ENCODE measurements around the gene CADM1.

CADM1 gene

GRCh38 chr11:115247953-115248352 is 256.3 kb downstream of the CADM1 start:
- Histone ChIP-seq H3K9me3 (ENCODE audit: control insufficient read depth in 1 of 2, low read length in 2 of 2) (no peaks in the 10 kb centered on the region), H3K27me3 (ENCODE audit: low read depth, low read length) (no peaks in the 10 kb centered on the region), H3K27ac (ENCODE audit: low read length) (no peak overlapping the region), H3K4me1 (ENCODE audit: control insufficient read depth in 1 of 2, insufficient read depth in 2 of 2, low read length in 2 of 2) (no peaks in the 10 kb centered on the region), H3K4me3 (ENCODE audit: low read depth in 1 of 2, low read length in 2 of 2) (no peak overlapping the region), H3K36me3 (ENCODE audit: control insufficient read depth in 1 of 2, insufficient read depth in 2 of 2, low read length in 2 of 2) (no peaks in the 10 kb centered on the region)

GRCh38 chr11:115247361-115247760 is 256.9 kb downstream of the CADM1 start:
- Histone ChIP-seq H3K4me3 (ENCODE audit: low read depth in 1 of 2, low read length in 2 of 2) (no peak overlapping the region), H3K27ac (ENCODE audit: low read length) (no peak overlapping the region), H3K9me3 (ENCODE audit: control insufficient read depth in 1 of 2, low read length in 2 of 2) (no peaks in the 10 kb centered on the region), H3K4me1 (ENCODE audit: control insufficient read depth in 1 of 2, insufficient read depth in 2 of 2, low read length in 2 of 2) (no peaks in the 10 kb centered on the region), H3K27me3 (ENCODE audit: low read depth, low read length) (no peaks in the 10 kb centered on the region), H3K36me3 (ENCODE audit: control insufficient read depth in 1 of 2, insufficient read depth in 2 of 2, low read length in 2 of 2) (no peaks in the 10 kb centered on the region)

DNA sequence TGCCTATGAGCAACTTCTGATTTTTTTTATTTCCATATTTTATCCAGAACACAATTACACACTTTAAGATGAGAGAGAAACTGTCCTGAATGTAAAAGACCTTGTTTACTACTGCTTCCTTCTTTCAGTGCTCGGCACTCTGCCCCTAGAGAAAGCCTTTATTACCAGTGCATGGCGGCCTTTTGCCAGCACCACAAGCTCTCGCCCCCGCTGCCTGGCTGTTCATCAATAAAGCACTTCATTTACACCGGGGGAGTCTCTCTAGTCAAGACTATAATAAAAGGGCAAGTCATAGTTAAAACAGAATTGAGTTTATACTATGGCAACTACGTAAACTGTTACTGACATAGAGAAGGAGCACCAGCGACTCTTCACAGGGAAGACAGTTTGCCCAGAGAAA is 259.5 kb downstream of the CADM1 start:
- H3K27ac ChIP-seq (ENCODE audit: low read length): no peak overlapping the region
- H3K9me3 ChIP-seq (ENCODE audit: control insufficient read depth in 1 of 2, low read length in 2 of 2): no peaks in the 10 kb centered on the region
- no peaks in the 10 kb centered on the region for H3K27me3 ChIP-seq (ENCODE audit: low read depth, low read length)
- no peaks in the 10 kb centered on the region for H3K4me1 ChIP-seq (ENCODE audit: control insufficient read depth in 1 of 2, insufficient read depth in 2 of 2, low read length in 2 of 2)
- H3K4me3 ChIP-seq (ENCODE audit: low read depth in 1 of 2, low read length in 2 of 2): no peak overlapping the region
- H3K36me3 ChIP-seq (ENCODE audit: control insufficient read depth in 1 of 2, insufficient read depth in 2 of 2, low read length in 2 of 2): no peaks in the 10 kb centered on the region

- Histone ChIP-seq H3K27ac (ENCODE audit: low read length) (no peak overlapping the region), H3K9me3 (ENCODE audit: control insufficient read depth in 1 of 2, low read length in 2 of 2) (no peaks in the 10 kb centered on the region), H3K27me3 (ENCODE audit: low read depth, low read length) (no peaks in the 10 kb centered on the region), H3K4me3 (ENCODE audit: low read depth in 1 of 2, low read length in 2 of 2) (no peak overlapping the region), H3K4me1 (ENCODE audit: control insufficient read depth in 1 of 2, insufficient read depth in 2 of 2, low read length in 2 of 2) (no peaks in the 10 kb centered on the region), H3K36me3 (ENCODE audit: control insufficient read depth in 1 of 2, insufficient read depth in 2 of 2, low read length in 2 of 2) (no peaks in the 10 kb centered on the region)
Measured at GRCh38 chr11:115244296-115244695, 259.9 kb downstream of the CADM1 start.

- Histone ChIP-seq H3K36me3 (ENCODE audit: control insufficient read depth in 1 of 2, insufficient read depth in 2 of 2, low read length in 2 of 2) (no peaks in the 10 kb centered on the region), H3K4me3 (ENCODE audit: low read depth in 1 of 2, low read length in 2 of 2) (no peak overlapping the region), H3K9me3 (ENCODE audit: control insufficient read depth in 1 of 2, low read length in 2 of 2) (no peaks in the 10 kb centered on the region), H3K4me1 (ENCODE audit: control insufficient read depth in 1 of 2, insufficient read depth in 2 of 2, low read length in 2 of 2) (no peaks in the 10 kb centered on the region), H3K27ac (ENCODE audit: low read length) (no peak overlapping the region), H3K27me3 (ENCODE audit: low read depth, low read length) (no peaks in the 10 kb centered on the region)
Measured at GRCh38 chr11:115242982-115243381, 261.2 kb downstream of the CADM1 start.

DNA sequence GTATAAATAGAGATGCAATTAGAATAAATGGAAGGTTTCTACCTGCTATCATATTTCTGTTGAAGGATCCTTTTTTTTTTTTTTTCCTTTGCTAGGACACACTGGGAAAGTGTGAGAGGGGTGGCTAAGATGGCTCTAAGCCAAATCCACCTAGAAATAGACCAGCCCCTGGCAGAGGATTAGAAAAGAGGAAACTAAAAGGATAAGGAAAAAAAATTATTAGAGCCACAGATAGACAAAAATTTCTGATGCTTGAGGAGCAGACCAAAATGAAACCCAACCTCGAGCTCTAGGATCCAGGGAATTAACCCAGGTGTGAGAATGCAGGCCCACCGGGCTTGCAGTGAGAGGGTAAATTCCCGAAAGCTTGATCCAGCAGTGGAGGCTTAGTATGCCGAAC is 262.3 kb downstream of the CADM1 start:
- Histone ChIP-seq H3K27ac (ENCODE audit: low read length) (no peak overlapping the region), H3K4me3 (ENCODE audit: low read depth in 1 of 2, low read length in 2 of 2) (no peak overlapping the region), H3K36me3 (ENCODE audit: control insufficient read depth in 1 of 2, insufficient read depth in 2 of 2, low read length in 2 of 2) (no peaks in the 10 kb centered on the region), H3K4me1 (ENCODE audit: control insufficient read depth in 1 of 2, insufficient read depth in 2 of 2, low read length in 2 of 2) (no peaks in the 10 kb centered on the region), H3K27me3 (ENCODE audit: low read depth, low read length) (no peaks in the 10 kb centered on the region), H3K9me3 (ENCODE audit: control insufficient read depth in 1 of 2, low read length in 2 of 2) (no peaks in the 10 kb centered on the region)

DNA sequence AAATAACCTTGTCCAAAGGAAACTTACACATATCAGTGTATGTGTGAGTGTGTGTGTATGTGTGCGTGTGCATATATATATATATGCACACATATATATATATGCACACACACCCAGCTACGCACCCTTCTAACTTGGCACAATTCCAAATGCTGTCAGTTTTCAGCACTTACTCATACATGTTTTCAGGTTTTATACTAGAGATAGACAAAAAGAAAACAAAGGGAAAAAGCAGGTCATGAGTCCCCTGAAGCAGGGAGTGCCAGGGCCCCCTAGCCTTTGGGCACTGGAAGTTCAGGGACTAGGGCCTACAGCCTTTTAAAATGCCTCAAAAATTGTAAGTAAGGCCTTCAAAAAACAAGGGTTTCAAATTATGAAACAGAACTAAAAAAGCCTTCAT is 265.4 kb downstream of the CADM1 start:
- Histone ChIP-seq H3K27ac (ENCODE audit: low read length) (no peak overlapping the region), H3K27me3 (ENCODE audit: low read depth, low read length) (no peaks in the 10 kb centered on the region), H3K4me3 (ENCODE audit: low read depth in 1 of 2, low read length in 2 of 2) (no peak overlapping the region), H3K9me3 (ENCODE audit: control insufficient read depth in 1 of 2, low read length in 2 of 2) (no peaks in the 10 kb centered on the region), H3K4me1 (ENCODE audit: control insufficient read depth in 1 of 2, insufficient read depth in 2 of 2, low read length in 2 of 2) (no peaks in the 10 kb centered on the region), H3K36me3 (ENCODE audit: control insufficient read depth in 1 of 2, insufficient read depth in 2 of 2, low read length in 2 of 2) (no peaks in the 10 kb centered on the region)

DNA sequence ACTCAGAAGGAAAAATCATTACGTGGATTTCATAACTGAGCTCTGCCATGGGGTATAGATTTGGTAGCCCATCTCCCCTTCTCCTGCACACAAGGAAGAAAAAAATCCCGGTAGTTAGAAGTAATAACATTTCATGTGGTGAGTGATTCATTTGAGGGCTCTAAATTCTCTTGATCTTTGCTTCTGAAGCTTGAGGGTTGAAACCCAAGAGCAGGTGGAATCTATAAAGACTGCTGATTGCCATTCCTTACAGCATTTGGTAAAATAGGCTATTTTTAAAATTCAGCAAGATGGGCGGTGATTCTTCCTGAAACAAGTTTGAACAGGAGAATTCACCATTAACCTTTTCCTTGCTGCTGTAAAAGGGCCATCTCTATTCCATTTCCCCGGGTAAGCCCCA is 266.1 kb downstream of the CADM1 start:
- H3K27me3 ChIP-seq (ENCODE audit: low read depth, low read length): no peaks in the 10 kb centered on the region
- H3K4me3 ChIP-seq (ENCODE audit: low read depth in 1 of 2, low read length in 2 of 2): no peak overlapping the region
- H3K4me1 ChIP-seq (ENCODE audit: control insufficient read depth in 1 of 2, insufficient read depth in 2 of 2, low read length in 2 of 2): no peaks in the 10 kb centered on the region
- H3K36me3 ChIP-seq (ENCODE audit: control insufficient read depth in 1 of 2, insufficient read depth in 2 of 2, low read length in 2 of 2): no peaks in the 10 kb centered on the region
- no peaks in the 10 kb centered on the region for H3K9me3 ChIP-seq (ENCODE audit: control insufficient read depth in 1 of 2, low read length in 2 of 2)
- no peak overlapping the region for H3K27ac ChIP-seq (ENCODE audit: low read length)

GRCh38 chr11:115237578-115237977 is 266.6 kb downstream of the CADM1 start:
- H3K36me3 ChIP-seq (ENCODE audit: control insufficient read depth in 1 of 2, insufficient read depth in 2 of 2, low read length in 2 of 2): no peaks in the 10 kb centered on the region
- no peak overlapping the region for H3K27ac ChIP-seq (ENCODE audit: low read length)
- no peaks in the 10 kb centered on the region for H3K4me1 ChIP-seq (ENCODE audit: control insufficient read depth in 1 of 2, insufficient read depth in 2 of 2, low read length in 2 of 2)
- H3K27me3 ChIP-seq (ENCODE audit: low read depth, low read length): no peaks in the 10 kb centered on the region
- H3K4me3 ChIP-seq (ENCODE audit: low read depth in 1 of 2, low read length in 2 of 2): no peak overlapping the region
- no peaks in the 10 kb centered on the region for H3K9me3 ChIP-seq (ENCODE audit: control insufficient read depth in 1 of 2, low read length in 2 of 2)

DNA sequence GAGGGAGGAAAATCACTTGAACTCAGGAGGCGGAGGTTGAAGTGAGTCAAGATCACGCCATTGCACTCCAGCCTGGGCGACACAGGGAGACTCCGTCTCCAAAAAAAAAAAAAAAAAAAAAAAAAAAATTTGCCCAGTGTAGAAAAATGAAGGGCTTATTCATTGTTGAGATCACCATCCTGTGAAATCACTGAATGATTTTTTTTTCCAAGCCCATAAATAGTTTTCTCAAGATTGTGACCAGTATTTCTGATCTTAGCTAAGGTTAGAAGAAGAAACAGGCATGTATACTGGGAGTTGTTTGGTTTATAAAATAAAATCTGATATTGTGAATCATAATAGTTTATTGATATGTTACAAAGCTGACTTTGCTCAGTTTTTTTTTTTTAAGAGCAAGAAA is 269.4 kb downstream of the CADM1 start:
- H3K27ac ChIP-seq (ENCODE audit: low read length): no peak overlapping the region
- H3K4me1 ChIP-seq (ENCODE audit: control insufficient read depth in 1 of 2, insufficient read depth in 2 of 2, low read length in 2 of 2): no peaks in the 10 kb centered on the region
- no peaks in the 10 kb centered on the region for H3K9me3 ChIP-seq (ENCODE audit: control insufficient read depth in 1 of 2, low read length in 2 of 2)
- H3K36me3 ChIP-seq (ENCODE audit: control insufficient read depth in 1 of 2, insufficient read depth in 2 of 2, low read length in 2 of 2): no peaks in the 10 kb centered on the region
- H3K27me3 ChIP-seq (ENCODE audit: low read depth, low read length): no peaks in the 10 kb centered on the region
- no peak overlapping the region for H3K4me3 ChIP-seq (ENCODE audit: low read depth in 1 of 2, low read length in 2 of 2)

DNA sequence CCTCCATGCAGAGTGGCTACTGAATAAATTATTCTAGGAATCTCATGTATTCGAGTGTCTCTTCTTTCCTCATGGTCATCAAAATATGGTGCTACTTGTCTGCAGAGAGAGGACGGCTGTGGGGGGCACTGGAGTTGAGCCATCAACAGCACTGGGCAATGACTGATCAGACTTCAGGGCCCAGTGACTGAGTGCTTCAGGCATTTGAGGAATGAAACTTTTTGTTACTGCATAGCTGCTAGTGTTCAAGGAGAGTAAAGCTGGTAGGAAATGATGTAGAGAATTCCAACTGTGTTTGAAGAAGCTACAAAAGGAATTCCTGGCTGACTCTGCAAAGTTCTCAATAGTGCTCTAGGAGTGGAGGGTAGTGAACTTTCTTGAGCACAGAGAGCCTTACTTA is 277.7 kb downstream of the CADM1 start:
- no peaks in the 10 kb centered on the region for H3K4me1 ChIP-seq (ENCODE audit: control insufficient read depth in 1 of 2, insufficient read depth in 2 of 2, low read length in 2 of 2)
- no peaks in the 10 kb centered on the region for H3K9me3 ChIP-seq (ENCODE audit: control insufficient read depth in 1 of 2, low read length in 2 of 2)
- no peaks in the 10 kb centered on the region for H3K27me3 ChIP-seq (ENCODE audit: low read depth, low read length)
- no peak overlapping the region for H3K27ac ChIP-seq (ENCODE audit: low read length)
- no peak overlapping the region for H3K4me3 ChIP-seq (ENCODE audit: low read depth in 1 of 2, low read length in 2 of 2)
- H3K36me3 ChIP-seq (ENCODE audit: control insufficient read depth in 1 of 2, insufficient read depth in 2 of 2, low read length in 2 of 2): no peaks in the 10 kb centered on the region

- Histone ChIP-seq H3K27ac (ENCODE audit: low read length) (no peak overlapping the region), H3K4me1 (ENCODE audit: control insufficient read depth in 1 of 2, insufficient read depth in 2 of 2, low read length in 2 of 2) (no peaks in the 10 kb centered on the region), H3K36me3 (ENCODE audit: control insufficient read depth in 1 of 2, insufficient read depth in 2 of 2, low read length in 2 of 2) (no peaks in the 10 kb centered on the region), H3K4me3 (ENCODE audit: low read depth in 1 of 2, low read length in 2 of 2) (no peak overlapping the region), H3K9me3 (ENCODE audit: control insufficient read depth in 1 of 2, low read length in 2 of 2) (no peaks in the 10 kb centered on the region), H3K27me3 (ENCODE audit: low read depth, low read length) (no peaks in the 10 kb centered on the region)
Measured at GRCh38 chr11:115224551-115224950, 279.7 kb downstream of the CADM1 start.

Data from muscle layer of duodenum (tissue), 2 donors.